ENCODE measurements around the gene TIGD1. TPM values are rescaled to one million over a fixed set of nuclear protein-coding genes. Genes with fewer than 3 reads are reported as not detected.

The TIGD1 gene
- total RNA-seq, 1 donor from 2014 or later, result 2.2 TPM

DNA sequence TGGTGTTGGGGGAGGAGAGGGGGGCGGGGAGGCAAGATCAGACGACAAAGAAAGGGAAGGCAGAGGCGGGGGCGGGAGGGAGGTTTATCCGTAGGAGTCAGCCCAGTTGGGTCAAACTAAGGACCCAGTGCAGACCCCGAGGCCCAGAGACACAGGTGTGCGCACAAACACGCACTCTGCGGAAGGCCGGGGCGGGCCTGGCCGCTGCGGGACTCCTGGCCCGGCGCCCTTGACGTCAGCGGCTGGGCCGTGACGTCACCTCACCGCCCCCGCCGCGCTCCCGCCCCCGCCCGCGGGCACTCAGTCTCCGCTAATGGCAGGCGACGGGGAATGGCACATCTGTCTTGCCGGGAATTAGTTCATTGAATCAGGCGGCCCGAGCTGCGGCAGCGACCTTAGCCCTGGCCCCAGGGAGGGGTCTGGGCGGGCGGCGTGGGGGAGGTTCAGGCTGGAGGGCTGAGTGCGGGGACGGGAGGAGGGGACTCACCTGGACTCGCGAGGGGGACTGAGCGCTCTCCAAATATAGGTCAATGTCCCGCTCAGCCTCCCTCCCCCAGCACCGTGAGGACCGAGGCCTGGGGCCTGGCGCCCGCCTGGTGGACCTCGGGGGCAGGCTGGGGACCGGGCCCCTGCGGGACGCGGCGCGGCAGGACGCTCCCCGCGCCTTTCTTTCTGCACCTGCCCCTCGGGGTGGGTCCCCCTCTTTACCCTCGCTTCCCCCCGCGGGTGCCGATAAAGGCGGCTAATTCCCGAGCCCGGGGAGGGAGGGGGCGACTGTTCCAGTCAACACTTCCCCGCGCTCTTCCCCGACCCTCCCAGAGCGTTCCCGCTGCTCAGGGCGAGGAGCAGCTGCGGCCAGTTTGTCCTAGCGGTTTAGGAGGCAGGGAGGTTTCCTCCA lies 47.2 kb downstream of the TIGD1 start:
- DNase-seq (ENCODE audit: low spot score), result no peak

DNA sequence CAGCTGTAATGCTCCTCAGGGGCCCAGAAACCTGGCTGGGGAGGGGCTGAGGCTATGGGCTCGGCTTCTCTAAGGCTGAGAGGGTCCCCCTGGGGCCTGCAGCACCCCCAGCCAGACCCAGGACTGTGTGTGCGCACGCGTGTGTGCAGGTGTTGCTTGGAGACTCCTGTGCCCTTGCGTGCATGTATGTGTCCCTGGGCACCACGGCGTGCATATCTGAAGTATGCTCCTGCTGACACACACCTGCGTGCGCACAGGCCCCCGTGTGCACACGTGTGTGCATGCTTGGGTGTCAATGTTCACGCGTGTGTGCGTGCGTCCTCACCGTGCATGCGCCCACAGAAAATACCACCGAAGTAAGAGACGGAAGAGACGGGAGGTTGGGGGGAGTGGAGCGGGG lies 47.8 kb downstream of the TIGD1 start:
- no peak for DNase-seq (ENCODE audit: low spot score)

GRCh38 chr2:232501794-232502390 lies 48.5 kb downstream of the TIGD1 start:
- DNase-seq (ENCODE audit: low spot score), result no peak

DNA sequence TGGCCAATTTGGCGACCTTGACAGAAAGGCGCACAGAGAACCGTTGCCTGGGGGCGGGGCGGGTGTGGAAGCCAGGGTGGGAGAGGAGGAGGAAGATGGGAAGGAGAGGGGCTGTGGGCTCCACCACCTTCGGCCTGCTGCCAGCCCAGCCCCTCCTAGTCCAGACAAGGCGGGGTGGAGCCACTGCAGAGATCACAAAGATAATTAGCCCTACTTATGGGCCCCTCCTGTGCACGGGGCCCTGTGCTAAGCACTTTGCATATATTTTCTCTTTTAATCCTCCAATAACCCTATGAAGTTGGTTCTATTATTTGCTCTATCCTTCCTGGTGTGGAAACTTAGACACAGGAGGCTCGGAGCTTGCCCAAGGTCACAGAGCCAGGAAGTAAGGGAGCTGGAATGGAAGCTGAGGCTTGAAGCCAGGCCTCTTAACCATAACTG lies 49.0 kb downstream of the TIGD1 start:
- DNase-seq (ENCODE audit: low spot score), result no peak

DNA sequence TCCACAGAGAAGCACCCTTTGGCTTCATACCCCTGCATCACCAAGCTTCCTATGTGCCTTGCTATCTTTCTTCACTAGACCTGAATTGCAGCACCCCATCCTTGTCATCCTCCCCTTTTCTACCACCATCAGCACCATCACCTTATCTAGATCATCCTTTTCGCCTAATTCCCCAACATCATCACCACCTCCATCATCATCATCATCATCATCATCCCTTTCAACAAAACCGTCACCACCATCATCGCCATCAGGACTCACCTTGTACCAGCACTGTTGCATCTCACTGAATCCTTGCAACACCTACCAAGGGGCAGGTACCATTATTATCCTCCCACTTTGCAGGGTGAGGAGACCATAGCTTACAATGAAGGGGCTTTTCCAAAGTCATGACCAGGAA lies 51.9 kb downstream of the TIGD1 start:
- DNase-seq (ENCODE audit: low spot score), result no peak

Other genes starting within 250 kb of the TIGD1 start
- not detected for gene ALPP, start 171.8 kb downstream of the TIGD1 start, total RNA-seq
- not detected for gene ALPG, start 143.7 kb downstream of the TIGD1 start, total RNA-seq
- 0.71 TPM for gene ALPI, start 94.4 kb downstream of the TIGD1 start, total RNA-seq
- 0.35 TPM for gene ECEL1, start 62.7 kb downstream of the TIGD1 start, total RNA-seq
- not detected for gene PRSS56, start 30.2 kb downstream of the TIGD1 start, total RNA-seq
- gene CHRND, start 24.4 kb downstream of the TIGD1 start, total RNA-seq, result not detected
- not detected for gene CHRNG, start 10.9 kb downstream of the TIGD1 start, total RNA-seq
- 46.9 TPM for gene EIF4E2, start 132 bp upstream of the TIGD1 start, total RNA-seq
- 18.0 TPM for gene EFHD1, start 83.0 kb upstream of the TIGD1 start, total RNA-seq
- gene GIGYF2, start 146.8 kb upstream of the TIGD1 start, total RNA-seq, result 74.5 TPM
- gene KCNJ13, start 226.0 kb upstream of the TIGD1 start, total RNA-seq, result not detected